ENCODE results near the gene KRTAP11-1. TPM values are rescaled to one million over a fixed set of nuclear protein-coding genes. Genes with fewer than 3 reads are reported as not detected.

KRTAP11-1 gene
- total and polyA plus RNA-seq, 12 donors, result not detected

DNA sequence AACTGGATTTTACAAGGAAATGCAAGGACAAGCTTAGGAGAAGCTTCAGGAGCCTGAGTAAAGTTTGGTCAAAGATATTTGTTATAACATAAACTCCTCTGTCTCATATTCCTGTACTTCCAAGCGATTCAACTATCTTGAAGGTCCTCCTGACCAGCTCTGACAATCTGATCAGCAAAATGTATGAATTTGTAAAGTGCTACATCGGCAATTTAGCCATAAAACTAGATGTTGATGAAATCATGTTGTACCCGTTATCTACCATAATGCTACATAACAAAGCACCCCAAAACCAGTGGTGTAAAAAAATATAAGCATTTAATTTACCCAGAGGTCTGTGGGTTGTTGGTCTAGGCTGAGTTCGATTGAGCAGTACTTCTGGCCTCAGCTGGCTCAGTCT, 19.5 kb upstream of the KRTAP11-1 start:
- TF ChIP-seq, protein P1, sequence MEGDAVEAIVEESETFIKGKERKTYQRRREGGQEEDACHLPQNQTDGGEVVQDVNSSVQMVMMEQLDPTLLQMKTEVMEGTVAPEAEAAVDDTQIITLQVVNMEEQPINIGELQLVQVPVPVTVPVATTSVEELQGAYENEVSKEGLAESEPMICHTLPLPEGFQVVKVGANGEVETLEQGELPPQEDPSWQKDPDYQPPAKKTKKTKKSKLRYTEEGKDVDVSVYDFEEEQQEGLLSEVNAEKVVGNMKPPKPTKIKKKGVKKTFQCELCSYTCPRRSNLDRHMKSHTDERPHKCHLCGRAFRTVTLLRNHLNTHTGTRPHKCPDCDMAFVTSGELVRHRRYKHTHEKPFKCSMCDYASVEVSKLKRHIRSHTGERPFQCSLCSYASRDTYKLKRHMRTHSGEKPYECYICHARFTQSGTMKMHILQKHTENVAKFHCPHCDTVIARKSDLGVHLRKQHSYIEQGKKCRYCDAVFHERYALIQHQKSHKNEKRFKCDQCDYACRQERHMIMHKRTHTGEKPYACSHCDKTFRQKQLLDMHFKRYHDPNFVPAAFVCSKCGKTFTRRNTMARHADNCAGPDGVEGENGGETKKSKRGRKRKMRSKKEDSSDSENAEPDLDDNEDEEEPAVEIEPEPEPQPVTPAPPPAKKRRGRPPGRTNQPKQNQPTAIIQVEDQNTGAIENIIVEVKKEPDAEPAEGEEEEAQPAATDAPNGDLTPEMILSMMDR (IDR thresholded peaks at IDR 0.05), result no peak
- no peak for TF ChIP-seq POLR2A (IDR thresholded peaks at IDR 0.05)
- no peak for DNase-seq
- no peaks in the 10 kb centered on the region for H3K9me3 ChIP-seq (replicated peaks in 1 of 3)
- H3K4me3 ChIP-seq, result no peak overlapping the region
- no peaks in the 10 kb centered on the region for H3K36me3 ChIP-seq (replicated peaks in 1 of 2)
- H3K4me1 ChIP-seq (replicated peaks in 1 of 2), result no peaks in the 10 kb centered on the region
- WGBS, 4 donors, result 58 to 75% (median 69%) methylated on average over 4 of the region's 4 CpGs
- H3K27me3 ChIP-seq, result no peaks in the 10 kb centered on the region
- H3K27ac ChIP-seq, result no peak overlapping the region
- intact Hi-C loops (cut with DNase I), result no loop called here

DNA sequence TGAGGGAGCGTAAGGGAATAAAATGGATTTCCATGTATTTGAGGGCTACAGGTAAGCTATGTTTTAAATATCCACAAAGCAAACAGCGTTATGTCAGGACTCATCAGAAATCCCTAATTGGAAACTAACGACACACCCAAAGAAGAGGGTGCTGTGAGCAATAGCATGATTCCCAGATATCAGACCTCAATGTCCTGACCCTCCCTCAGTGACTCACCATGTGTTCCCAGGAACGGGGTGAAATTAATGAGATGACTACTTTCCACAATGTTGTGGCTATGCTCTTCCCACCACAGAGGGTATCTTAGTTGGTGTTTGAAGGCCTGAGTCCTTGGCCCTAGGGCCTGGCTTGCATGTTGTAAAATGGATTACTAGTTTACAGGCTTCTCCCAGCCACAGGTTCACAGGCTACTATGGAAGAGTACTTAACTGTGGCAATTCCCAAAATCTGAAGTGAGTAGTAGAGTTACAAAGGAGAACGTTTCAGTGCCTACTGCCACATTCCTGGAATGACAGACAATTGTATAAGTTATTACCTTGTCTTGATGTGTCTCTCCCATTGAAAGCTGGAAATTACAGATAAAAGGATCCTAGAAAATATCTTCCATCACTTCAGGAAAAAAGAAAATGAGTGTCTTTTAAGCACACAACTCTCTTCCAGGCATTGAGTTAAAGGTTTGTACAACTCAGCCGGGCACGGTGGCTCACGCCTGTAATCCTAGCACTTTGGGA, 1.7 kb upstream of the KRTAP11-1 start:
- Histone ChIP-seq H3K27me3 (no peaks in the 10 kb centered on the region), H3K4me3 (no peak overlapping the region), H3K27ac (no peak overlapping the region), H3K4me1 (replicated peaks in 1 of 2) (no peaks in the 10 kb centered on the region), H3K36me3 (replicated peaks in 1 of 2) (no peaks in the 10 kb centered on the region), H3K9me3 (replicated peaks in 1 of 3) (no peaks in the 10 kb centered on the region)
- TF ChIP-seq, protein P1 (IDR thresholded peaks at IDR 0.05), result no peak
- TF ChIP-seq POLR2A (IDR thresholded peaks at IDR 0.05), result no peak
- DNase-seq, result no peak
- intact Hi-C loops (cut with DNase I), result no loop called here
- 81 to 87% (median 84%) methylated on average over 8 of the region's 8 CpGs for WGBS, 4 donors

DNA sequence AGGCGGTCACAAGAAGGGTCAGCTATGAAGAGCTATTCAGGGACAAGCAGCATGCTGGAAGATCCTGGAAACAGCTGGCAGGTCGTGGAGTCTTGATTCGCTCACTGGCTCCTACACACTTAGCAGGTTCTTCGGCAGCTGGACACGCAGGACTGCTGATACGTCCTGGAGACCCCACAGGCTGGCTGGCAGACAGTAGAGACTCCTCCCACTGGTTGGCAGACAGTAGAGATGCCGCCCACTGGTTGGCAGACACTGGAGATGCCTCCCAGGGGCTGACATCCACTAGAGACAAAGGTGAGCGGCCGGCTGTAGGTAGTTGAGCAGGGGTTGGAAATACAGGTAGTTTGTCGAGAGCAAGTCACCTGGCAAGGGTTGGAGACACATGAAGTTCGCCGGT, 466 bp downstream of the KRTAP11-1 start:
- Histone ChIP-seq H3K4me3 (no peak overlapping the region), H3K27me3 (no peaks in the 10 kb centered on the region), H3K9me3 (replicated peaks in 1 of 3) (no peaks in the 10 kb centered on the region), H3K4me1 (replicated peaks in 1 of 2) (no peaks in the 10 kb centered on the region), H3K36me3 (replicated peaks in 1 of 2) (no peaks in the 10 kb centered on the region), H3K27ac (no peak overlapping the region)
- TF ChIP-seq, protein P1 (IDR thresholded peaks at IDR 0.05), result no peak
- no peak for TF ChIP-seq POLR2A (IDR thresholded peaks at IDR 0.05)
- 76 to 85% (median 78%) methylated on average over 6 to 12 of the region's 12 CpGs for WGBS, 4 donors
- peak in 1 of 7 donors; percentile 7 for DNase-seq
- intact Hi-C loops (cut with DNase I), result no loop called here

DNA sequence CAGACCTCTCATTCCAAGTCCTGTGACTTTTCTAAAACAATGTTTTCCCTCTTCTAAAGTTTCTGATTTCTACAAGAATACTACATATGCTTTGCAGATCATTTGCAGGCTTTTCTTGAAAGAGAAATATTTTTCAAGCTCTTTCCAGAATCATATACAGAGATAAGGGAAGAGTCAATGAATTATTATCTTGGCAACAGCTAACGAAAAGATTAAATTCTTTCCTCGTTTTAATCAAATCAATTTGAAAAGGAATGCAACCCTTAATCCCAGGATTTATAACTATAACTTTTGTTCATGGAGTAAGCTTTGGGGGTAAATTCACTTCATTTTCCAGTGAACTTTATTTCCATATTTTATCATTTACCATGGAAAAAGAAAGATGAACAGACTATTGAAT, 6.9 kb downstream of the KRTAP11-1 start:
- H3K27me3 ChIP-seq, result no peaks in the 10 kb centered on the region
- no peaks in the 10 kb centered on the region for H3K4me1 ChIP-seq (replicated peaks in 1 of 2)
- intact Hi-C loops (cut with DNase I), result no loop called here
- no peak for TF ChIP-seq POLR2A (IDR thresholded peaks at IDR 0.05)
- TF ChIP-seq, protein P1 (IDR thresholded peaks at IDR 0.05), result no peak
- no peak for DNase-seq
- H3K9me3 ChIP-seq (replicated peaks in 1 of 3), result no peaks in the 10 kb centered on the region
- WGBS, 4 donors, result 26 to 42% (median 37%) methylated on average over 2 of the region's 2 CpGs
- no peak overlapping the region for H3K27ac ChIP-seq
- no peak overlapping the region for H3K4me3 ChIP-seq
- H3K36me3 ChIP-seq (replicated peaks in 1 of 2), result no peaks in the 10 kb centered on the region
